Transverse colon (tissue), 4 donors: ENCODE measurements around the gene TEX44. TPM values are rescaled to one million over a fixed set of nuclear protein-coding genes. Genes with fewer than 3 reads are reported as not detected.
"Not testable (repeated sequence)": the region's sequence is repeated elsewhere in the genome, so short reads cannot be mapped to it uniquely, and the experiment has no call there.

Experiments
- DNase-seq: peaks from one replicate; pipeline ENCODE4 v3.0.0-alpha.2; 2019
- H3K27ac ChIP-seq, 4 donors: fragments of 200-600 bp; sonication (generic); 2 replicates each; pipeline ENCODE4 v1.5.1; 2016 to 2018; ENCODE audit warnings: inconsistent platforms in 4 of 4
- H3K27me3 ChIP-seq: fragments of 200-600 bp; sonication (generic); 2 replicates; pipeline ENCODE4 v1.5.1; 2017; ENCODE audit warnings: inconsistent platforms
- H3K36me3 ChIP-seq, 4 donors: fragments of 200-600 bp; sonication (generic); 2 replicates each; pipeline ENCODE4 v1.5.1; 2017 to 2019; ENCODE audit warnings: inconsistent platforms in 4 of 4
- H3K4me1 ChIP-seq, 4 donors: fragments of 200-600 bp; sonication (generic); 2 replicates each; pipeline ENCODE4 v1.5.1; 2017 to 2020; ENCODE audit warnings: inconsistent platforms in 4 of 4
- H3K4me3 ChIP-seq, 4 donors: fragments of 200-600 bp; sonication (generic); 1 replicate in 1 of 4; 2 replicates in 3 of 4; pipeline versions ENCODE4 v1.5.1 to v1.6.1; 2017 to 2019; ENCODE audit warnings: inconsistent platforms in 4 of 4
- H3K9me3 ChIP-seq, 2 donors: fragments of 200-600 bp; sonication (generic); 2 replicates each; pipeline ENCODE4 v1.5.1; 2017 to 2019; ENCODE audit warnings: inconsistent platforms in 2 of 2
- EP300 ChIP-seq: sonication (generic); formaldehyde crosslinking; IDR thresholded peaks from one replicate; pipeline ENCODE4 v1.6.1; 2017; ENCODE audit warnings: antibody characterized with exemption, low read depth
- POLR2A ChIP-seq: fragments of 450-650 bp; IDR thresholded peaks from one replicate; pipeline ENCODE4 v1.6.1; 2016; ENCODE audit warnings: antibody characterized with exemption, mild to moderate bottlenecking, moderate library complexity
- POLR2AphosphoS5 ChIP-seq, 3 donors: sonication (generic); formaldehyde crosslinking; IDR thresholded peaks; one replicate each; pipeline ENCODE4 v1.6.1; 2016; ENCODE audit warnings: antibody characterized with exemption in 3 of 3
- WGBS, 2 donors: methylation state at CpG; one replicate each; pipeline ENCODE4 v1.1.5; 2018; ENCODE audit warnings: low coverage in 1 of 2; 5-methylcytosine and 5-hydroxymethylcytosine counted together
- in situ Hi-C, 4 donors: fragments of 200-750 bp; cut with MboI; loops; one replicate each; pipeline versions ENCODE4 v1.15.0 to v1.15.1; 2017; ENCODE audit warnings: low sequenced_read_pairs in 3 of 4, low pct_ligation_motif_present in 1 of 4, low pct_unique_long_range_greater_than_20kb in 1 of 4
- intact Hi-C: fragments of 100-400 bp; cut with DNase I; formaldehyde crosslinking; loops from one replicate; pipeline ENCODE4 v1.15.1; 2023; ENCODE audit warnings: low total_unique reads
- total RNA-seq, 4 donors: library from RNA; depleted of rRNA; stranded (reverse); fragments of >200 nt; gene quantifications; one replicate each; pipeline ENCODE4 v1.1.0, GENCODE V29; 2016
- TF ChIP-seq, protein P1 (sequence below), 5 experiments: fragments of 200-600 bp in 3 of 5; fragments of 450-650 bp in 2 of 5; sonication (generic) in 3 of 5; IDR thresholded peaks; 1 replicate in 2 of 5; 2 replicates in 3 of 5; pipeline ENCODE4 v1.5.1; 2016 to 2017; ENCODE audit warnings: antibody characterized with exemption in 5 of 5, inconsistent platforms in 3 of 5, mild to moderate bottlenecking in 2 of 5, moderate library complexity in 1 of 5

TEX44 gene
- total RNA-seq, 4 donors from 2014 or later, result not detected

DNA sequence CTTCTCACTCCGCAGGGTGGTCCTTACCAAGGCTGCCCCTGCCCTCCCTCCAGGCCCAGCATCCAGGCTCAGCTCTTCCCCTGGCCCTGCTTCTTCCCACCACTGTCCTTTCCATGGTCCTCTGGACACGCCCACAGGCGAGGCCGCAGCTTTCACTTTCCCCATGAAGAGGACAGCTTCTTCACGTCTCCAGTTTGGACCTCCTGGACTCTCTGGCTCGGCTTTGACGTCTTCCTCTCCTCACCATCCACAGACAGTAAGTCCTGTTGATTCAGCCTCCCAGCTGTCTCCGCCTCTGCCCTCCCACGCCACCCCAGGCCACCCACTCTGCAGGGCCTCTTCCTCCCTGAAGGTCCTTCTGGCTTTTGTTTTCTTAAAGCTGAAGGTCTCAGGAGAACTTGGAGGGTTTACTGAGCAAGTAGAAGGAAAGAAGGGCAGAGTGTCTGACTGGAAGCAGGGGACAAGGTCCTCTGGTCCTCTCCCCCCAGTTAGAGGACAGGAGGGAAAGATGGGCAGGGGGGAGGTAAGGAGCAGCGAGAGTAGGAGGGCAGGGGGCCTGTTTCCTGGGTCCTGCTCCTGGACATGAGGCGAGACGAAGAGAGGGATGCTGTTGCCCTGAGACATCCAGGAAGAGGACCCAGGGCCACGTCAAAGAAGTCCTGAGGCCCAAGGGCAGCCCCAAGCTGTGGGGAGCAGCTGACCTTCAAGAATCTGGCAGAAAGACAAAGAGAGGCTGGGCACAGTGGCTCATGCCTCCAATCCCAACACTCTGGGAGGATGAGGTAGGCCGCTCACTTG lies 37.7 kb upstream of the TEX44 start:
- TF ChIP-seq POLR2AphosphoS5 (IDR thresholded peaks at IDR 0.05) (peak in 1 of 3 donors; percentile 26), EP300 (no peak)
- TF ChIP-seq, protein P1, sequence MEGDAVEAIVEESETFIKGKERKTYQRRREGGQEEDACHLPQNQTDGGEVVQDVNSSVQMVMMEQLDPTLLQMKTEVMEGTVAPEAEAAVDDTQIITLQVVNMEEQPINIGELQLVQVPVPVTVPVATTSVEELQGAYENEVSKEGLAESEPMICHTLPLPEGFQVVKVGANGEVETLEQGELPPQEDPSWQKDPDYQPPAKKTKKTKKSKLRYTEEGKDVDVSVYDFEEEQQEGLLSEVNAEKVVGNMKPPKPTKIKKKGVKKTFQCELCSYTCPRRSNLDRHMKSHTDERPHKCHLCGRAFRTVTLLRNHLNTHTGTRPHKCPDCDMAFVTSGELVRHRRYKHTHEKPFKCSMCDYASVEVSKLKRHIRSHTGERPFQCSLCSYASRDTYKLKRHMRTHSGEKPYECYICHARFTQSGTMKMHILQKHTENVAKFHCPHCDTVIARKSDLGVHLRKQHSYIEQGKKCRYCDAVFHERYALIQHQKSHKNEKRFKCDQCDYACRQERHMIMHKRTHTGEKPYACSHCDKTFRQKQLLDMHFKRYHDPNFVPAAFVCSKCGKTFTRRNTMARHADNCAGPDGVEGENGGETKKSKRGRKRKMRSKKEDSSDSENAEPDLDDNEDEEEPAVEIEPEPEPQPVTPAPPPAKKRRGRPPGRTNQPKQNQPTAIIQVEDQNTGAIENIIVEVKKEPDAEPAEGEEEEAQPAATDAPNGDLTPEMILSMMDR (IDR thresholded peaks at IDR 0.05), result no peak
- intact Hi-C loops, result no loop called here
- H3K36me3 ChIP-seq, result no peaks in the 10 kb centered on the region
- 8 to 49% methylated on average over 4 to 14 of the region's 14 CpGs for WGBS, 2 donors
- in situ Hi-C loops, result no loop called here
- peak; percentile 64 for DNase-seq
- peaks cover 11 to 12% of the 10 kb centered on the region in 2 donors for H3K9me3 ChIP-seq
- peak overlapping the region; percentile 69 to 86 (median 80) for H3K27ac ChIP-seq
- no peaks in the 10 kb centered on the region for H3K27me3 ChIP-seq
- peak overlapping the region in 1 of 4 donors; percentile 36 for H3K4me3 ChIP-seq
- peaks cover 0 to 26% (median 10%) of the 10 kb centered on the region in 4 donors for H3K4me1 ChIP-seq

DNA sequence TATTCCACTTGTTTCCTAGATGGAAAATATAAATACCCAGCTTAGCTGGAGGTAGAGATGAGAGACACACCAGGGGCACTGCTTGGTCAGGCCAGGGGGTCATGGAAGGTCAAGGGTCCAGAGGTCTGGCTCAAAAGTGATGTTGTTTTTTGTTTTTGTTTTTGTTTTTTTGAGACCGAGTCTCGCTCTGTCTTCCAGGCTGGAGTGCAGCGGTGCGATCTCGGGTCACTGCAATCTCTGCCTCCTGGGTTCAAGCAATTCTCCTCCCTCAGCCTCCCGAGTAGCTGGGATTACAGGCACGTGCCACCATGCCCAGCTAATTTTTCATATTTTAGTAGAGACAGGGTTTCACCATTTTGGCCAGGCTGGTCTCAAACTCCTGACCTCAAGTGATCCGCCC lies 36.2 kb upstream of the TEX44 start:
- Histone ChIP-seq H3K27ac (peak overlapping the region in 2 of 4 donors; percentile 61 to 86), H3K9me3 (peaks cover 11 to 12% of the 10 kb centered on the region in 2 donors), H3K4me1 (peaks cover 0 to 26% (median 10%) of the 10 kb centered on the region in 4 donors)
- H3K27me3 ChIP-seq, H3K4me3 ChIP-seq, DNase-seq, H3K36me3 ChIP-seq, in situ Hi-C loops, intact Hi-C loops: not testable (repeated sequence)
- 85 to 94% methylated on average over 6 to 8 of the region's 8 CpGs for WGBS, 2 donors

DNA sequence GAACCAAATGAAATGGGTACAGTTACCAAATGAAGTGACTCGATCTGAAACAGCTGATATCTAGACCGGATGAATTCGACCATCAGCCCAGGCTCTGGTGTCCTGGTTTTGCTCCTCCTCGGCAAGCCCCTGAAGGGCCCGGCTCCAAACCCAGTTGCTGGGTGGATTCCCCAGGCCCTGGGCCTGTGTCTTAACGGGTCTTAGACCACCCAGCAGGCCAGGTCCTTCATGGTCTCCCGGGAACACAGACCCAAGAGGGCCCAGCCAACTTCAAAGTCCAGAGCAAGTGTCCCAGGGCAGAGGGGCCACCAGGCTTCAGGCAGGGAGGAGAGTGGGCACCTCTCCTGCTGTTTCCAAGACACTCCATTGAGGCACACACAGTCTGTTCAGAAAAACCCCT lies 35.7 kb upstream of the TEX44 start:
- intact Hi-C loops (no loop called here), in situ Hi-C loops (no loop called here)
- Histone ChIP-seq H3K4me3 (no peak overlapping the region), H3K36me3 (no peaks in the 10 kb centered on the region), H3K27me3 (no peaks in the 10 kb centered on the region), H3K9me3 (peaks cover 11 to 12% of the 10 kb centered on the region in 2 donors), H3K27ac (peak overlapping the region; percentile 39 to 86 (median 60)), H3K4me1 (peaks cover 0 to 26% (median 10%) of the 10 kb centered on the region in 4 donors)
- WGBS, 2 donors, result 72% methylated on average over 6 of the region's 7 CpGs; no CpG with 5 or more reads in 1 of the 2 donors
- TF ChIP-seq, protein P1 (IDR thresholded peaks at IDR 0.05), result no peak
- no peak for TF ChIP-seq POLR2A
- DNase-seq, result no peak

DNA sequence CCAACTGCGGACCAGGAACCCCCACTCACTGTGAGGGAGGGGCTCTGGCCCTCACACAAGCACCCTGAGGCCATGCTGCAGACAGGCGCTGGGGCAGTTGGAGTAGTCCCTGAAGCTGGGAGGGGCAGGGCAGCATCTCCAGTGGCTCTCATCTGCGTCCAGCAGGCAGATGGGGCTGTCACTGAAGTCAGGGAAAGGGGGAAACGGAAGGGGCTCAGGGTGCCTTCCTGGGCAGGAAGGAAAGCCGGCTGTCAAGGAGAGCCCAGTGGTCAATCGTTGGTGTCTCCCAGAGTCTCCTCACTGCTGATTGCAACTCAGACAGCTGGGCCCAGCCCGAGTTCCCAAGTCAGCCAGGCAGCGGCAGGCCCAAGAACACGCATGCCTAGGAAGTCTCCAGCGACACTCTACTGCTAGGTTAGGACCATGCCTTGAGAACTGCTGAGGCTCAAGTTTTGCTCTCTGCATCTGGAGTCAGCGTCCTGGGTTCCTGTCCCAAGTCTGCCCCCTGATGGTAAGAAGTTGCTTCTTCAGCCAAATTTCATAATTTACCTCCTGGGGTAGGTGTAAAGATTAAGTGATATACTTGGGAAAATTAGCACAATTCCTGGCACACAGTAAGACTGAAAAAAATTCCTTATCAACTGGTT lies 35.0 kb upstream of the TEX44 start:
- Histone ChIP-seq H3K4me1 (peaks cover 0 to 26% (median 10%) of the 10 kb centered on the region in 4 donors), H3K27ac (peak overlapping the region; percentile 39 to 86 (median 60)), H3K27me3 (no peaks in the 10 kb centered on the region), H3K4me3 (no peak overlapping the region), H3K9me3 (peaks cover 5 to 7% of the 10 kb centered on the region in 2 donors), H3K36me3 (no peaks in the 10 kb centered on the region)
- TF ChIP-seq, protein P1 (IDR thresholded peaks at IDR 0.05), result peak; percentile 59 to 88 (median 74)
- no peak for TF ChIP-seq POLR2AphosphoS5 (IDR thresholded peaks at IDR 0.05)
- intact Hi-C loops, result loop anchor here (1.0 kb wide), 1 partner anchor 42 kb away; no protein-coding TSS in a partner anchor
- 36% methylated on average over 11 of the region's 11 CpGs; no CpG with 5 or more reads in 1 of the 2 donors for WGBS, 2 donors
- in situ Hi-C loops, result no loop called here
- peak; percentile 50 for DNase-seq
